Astrocyte of the cerebellum (primary cell): ENCODE results near the gene MLLT10.
A peak's percentile ranks its signal among the peaks of the same experiment; 100 is the strongest.
"Not testable (repeated sequence)": the region's sequence is repeated elsewhere in the genome, so short reads cannot be mapped to it uniquely, and the experiment has no call there.

Experiments
- DNase-seq: peaks from one replicate; pipeline ENCODE4 v3.0.0-alpha.2; 2011; ENCODE audit warnings: low read depth
- H3K4me3 ChIP-seq: 2 replicates; pipeline ENCODE4 v1.5.1; 2011; ENCODE audit warnings: mild to moderate bottlenecking, low read depth, low read length, moderate library complexity
- CTCF ChIP-seq: IDR thresholded peaks from 2 replicates; pipeline ENCODE4 v1.5.1; 2012; ENCODE audit warnings: low read length, low read depth, moderate library complexity, mild to moderate bottlenecking; ENCODE audit errors: missing control alignments
- in situ Hi-C: cut with HindIII; loops from 2 replicates; pipeline ENCODE4 v1.10.0; 2017; ENCODE audit warnings: low sequenced_read_pairs

MLLT10 gene

GRCh38 chr10:21547246-21547645 lies 13.2 kb downstream of the MLLT10 start:
- TF ChIP-seq CTCF = no peak
- in situ Hi-C loops = no loop called here
- no peak for DNase-seq
- H3K4me3 ChIP-seq = no peak overlapping the region

GRCh38 chr10:21552638-21553037 lies 18.6 kb downstream of the MLLT10 start:
- TF ChIP-seq CTCF = no peak
- in situ Hi-C loops = no loop called here
- H3K4me3 ChIP-seq = no peak overlapping the region
- no peak for DNase-seq

- in situ Hi-C loops = no loop called here
- no peak for TF ChIP-seq CTCF
- H3K4me3 ChIP-seq = no peak overlapping the region
- no peak for DNase-seq
Measured at GRCh38 chr10:21556527-21556926, 22.5 kb downstream of the MLLT10 start.

GRCh38 chr10:21558984-21559383 lies 25.0 kb downstream of the MLLT10 start:
- DNase-seq, in situ Hi-C loops, H3K4me3 ChIP-seq: not testable (repeated sequence)

DNA sequence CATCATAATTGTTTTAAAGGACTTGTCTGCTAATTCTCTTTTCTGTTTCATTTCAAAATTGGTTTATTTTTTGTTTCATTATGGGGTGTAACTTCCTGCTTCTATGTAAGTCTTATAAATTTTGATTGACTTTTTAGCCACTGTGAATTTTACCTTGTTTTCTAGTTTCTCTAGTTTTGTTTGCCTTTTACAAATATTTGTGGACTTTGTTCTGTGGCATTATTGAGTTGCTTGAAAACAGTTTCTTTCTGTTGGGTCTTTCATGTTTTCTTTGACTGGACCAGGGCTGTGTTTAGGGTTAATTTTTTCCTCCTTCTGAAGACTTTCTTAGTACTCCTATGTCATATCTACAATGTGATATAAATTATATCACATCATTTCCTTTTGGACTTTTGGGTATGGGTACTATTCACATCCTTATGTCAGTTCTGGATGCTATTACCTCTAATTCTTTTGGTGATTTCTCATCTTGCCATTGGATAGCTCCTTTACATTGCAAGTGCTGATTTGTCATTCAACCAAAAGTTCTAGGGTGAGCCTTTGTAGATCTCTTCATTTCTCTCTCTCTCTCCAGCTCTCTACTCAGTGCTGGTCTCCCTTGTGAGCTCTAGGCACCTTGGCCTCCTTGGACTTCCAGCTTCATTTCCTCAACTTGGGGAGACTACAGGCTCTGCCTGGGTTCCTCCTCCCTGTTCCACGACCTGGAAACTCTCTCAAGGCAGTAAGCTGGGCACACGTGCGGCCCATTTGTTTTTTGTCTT lies 36.9 kb downstream of the MLLT10 start:
- H3K4me3 ChIP-seq = no peak overlapping the region
- no peak for TF ChIP-seq CTCF
- no peak for DNase-seq
- in situ Hi-C loops = no loop called here

DNA sequence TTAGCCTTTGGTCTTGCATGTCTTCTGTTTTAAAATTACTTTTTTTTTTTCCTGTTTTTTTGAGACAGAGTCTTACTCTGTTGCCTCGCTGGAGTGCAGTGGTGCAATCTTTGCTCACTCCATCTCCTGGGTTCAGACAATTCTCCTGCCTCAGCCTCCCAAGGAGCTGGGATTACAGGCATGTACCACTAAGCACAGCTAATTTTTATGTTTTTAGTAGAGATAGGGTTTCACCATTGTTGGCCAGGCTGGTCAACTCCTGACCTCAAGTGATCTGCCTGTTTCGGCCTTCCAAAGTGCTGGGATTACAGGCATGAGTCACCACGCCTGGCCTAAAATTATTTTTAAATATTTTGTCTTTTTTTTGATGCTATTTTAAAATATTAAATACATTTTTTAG lies 38.5 kb downstream of the MLLT10 start:
- no peak for TF ChIP-seq CTCF
- H3K4me3 ChIP-seq = no peak overlapping the region
- peak; percentile 9 for DNase-seq
- in situ Hi-C loops = no loop called here

GRCh38 chr10:21574514-21574913 lies 40.5 kb downstream of the MLLT10 start:
- DNase-seq, in situ Hi-C loops, H3K4me3 ChIP-seq: not testable (repeated sequence)
